LNCaP clone FGC (cell line): Measurements from ENCODE around the gene FOXL1.

Source experiments
- DNase-seq: peaks from one replicate; pipeline ENCODE4 v3.0.0-alpha.2; 2011; ENCODE audit warnings: low read depth
- H3K4me3 ChIP-seq: 2 replicates; pipeline ENCODE4 v1.5.1; 2011; ENCODE audit warnings: mild to moderate bottlenecking, low read depth, low read length, control low read depth
- CTCF ChIP-seq: IDR thresholded peaks from 2 replicates; pipeline ENCODE4 v1.5.1; 2012; ENCODE audit warnings: mild to moderate bottlenecking; ENCODE audit not compliant: control insufficient read depth, insufficient read depth; ENCODE audit errors: extremely low read depth

Gene FOXL1

GRCh38 chr16:86578061-86578599 is at the start of gene FOXL1:
FOXL1 (plus strand) TSS chr16:86578549; CDS start chr16:86578724, 175 bp downstream.
- no peak for TF ChIP-seq CTCF
- H3K4me3 ChIP-seq, result no peak within 1 kb of the TSS

GRCh38 chr16:86529160-86529559 is 49.2 kb upstream of the FOXL1 start:
- no peak for DNase-seq
- H3K4me3 ChIP-seq, result no peak overlapping the region
- TF ChIP-seq CTCF, result no peak

More at GRCh38 chr16:86578061-86578599, at the start of gene FOXL1:
- no peak for DNase-seq

GRCh38 chr16:86530251-86531190 is 47.8 kb upstream of the FOXL1 start:
- no peak for DNase-seq
- no peak for TF ChIP-seq CTCF
- no peak overlapping the region for H3K4me3 ChIP-seq

- TF ChIP-seq CTCF, result no peak
- no peak overlapping the region for H3K4me3 ChIP-seq
- no peak for DNase-seq
These were observed 47.2 kb upstream of the FOXL1 start for GRCh38 chr16:86531191-86531545.

- no peak overlapping the region for H3K4me3 ChIP-seq
- DNase-seq, result no peak
- no peak for TF ChIP-seq CTCF
These were observed 46.5 kb upstream of the FOXL1 start for GRCh38 chr16:86531641-86532525.

- H3K4me3 ChIP-seq, result no peak overlapping the region
- no peak for DNase-seq
- TF ChIP-seq CTCF, result no peak
These were observed 45.9 kb upstream of the FOXL1 start for GRCh38 chr16:86532526-86532815.
